IMR-90 (cell line): ENCODE results near the gene STX8. TPM values are rescaled to one million over a fixed set of nuclear protein-coding genes. Genes with fewer than 3 reads are reported as not detected.

ENCODE experiments used
- ATAC-seq: fragments of 200-7000 bp; cut with Tn5 transposase; 2 replicates; pipeline ENCODE4 v1.9.1; 2020; ENCODE audit warnings: low read depth, mild to moderate bottlenecking, moderate library complexity
- BruUV-seq: library from RNA; stranded (reverse); fragments of 400-500 nt; replicated peaks from 2 replicates; lab custom pipeline; 2021; lab: Mats Ljungman, UMichigan
- CTCF ChIA-PET: fragments of 300-600 bp; formaldehyde crosslinking; extraction: SDS; loops from one replicate; lab custom pipeline; 2021; ENCODE audit warnings: antibody characterized with exemption; lab: Yijun Ruan, JAX
- POLR2A ChIA-PET: fragments of 300-600 bp; sonication (Branson Sonifier 250); formaldehyde crosslinking; loops from one replicate; lab custom pipeline; 2022; ENCODE audit warnings: antibody characterized with exemption; ENCODE audit not compliant: unreplicated experiment; lab: Charles Lee
- DNase-seq: peaks from one replicate; pipeline ENCODE4 v3.0.0; 2013
- H2AFZ ChIP-seq: replicated peaks from 2 replicates; pipeline ENCODE3; 2013; ENCODE audit warnings: low read length, mild to moderate bottlenecking; ENCODE audit not compliant: poor library complexity
- H2AK5ac ChIP-seq: 2 replicates; pipeline ENCODE4 v1.6.1; 2013; ENCODE audit warnings: low read depth, low read length, inconsistent platforms
- H2AK9ac ChIP-seq: replicated peaks from 2 replicates; pipeline ENCODE3; 2013; ENCODE audit warnings: mild to moderate bottlenecking, low read depth, low read length, moderate library complexity; ENCODE audit not compliant: poor library complexity
- H2BK120ac ChIP-seq: 2 replicates; pipeline ENCODE4 v1.6.1; 2013; ENCODE audit warnings: low read depth, low read length, inconsistent platforms
- H2BK15ac ChIP-seq: 3 replicates; pipeline ENCODE4 v1.6.1; 2013; ENCODE audit warnings: low read depth, low read length, inconsistent platforms
- H2BK20ac ChIP-seq: 2 replicates; pipeline ENCODE4 v1.6.1; 2013; ENCODE audit warnings: low read depth, mild to moderate bottlenecking, inconsistent platforms, low read length, moderate library complexity
- H2BK5ac ChIP-seq: 2 replicates; pipeline ENCODE4 v1.6.1; 2013; ENCODE audit warnings: mild to moderate bottlenecking, low read depth, low read length, inconsistent platforms; ENCODE audit not compliant: poor library complexity, severe bottlenecking
- H3K14ac ChIP-seq: replicated peaks from 2 replicates; pipeline ENCODE4 v1.6.1; 2013; ENCODE audit warnings: low read depth, low read length, inconsistent platforms
- H3K18ac ChIP-seq: 2 replicates; pipeline ENCODE4 v1.6.1; 2013; ENCODE audit warnings: low read depth, low read length, control low read depth
- H3K23ac ChIP-seq: 2 replicates; pipeline ENCODE4 v1.6.1; 2013; ENCODE audit warnings: low read depth, low read length, inconsistent platforms
- H3K27ac ChIP-seq: 2 replicates; pipeline ENCODE4 v1.5.1; 2013; ENCODE audit warnings: mild to moderate bottlenecking, control low read depth, low read length; ENCODE audit not compliant: insufficient read depth
- H3K27me3 ChIP-seq: 2 replicates; pipeline ENCODE4 v1.6.1; 2013; ENCODE audit warnings: low read length; ENCODE audit not compliant: control insufficient read depth, insufficient read depth
- H3K36me3 ChIP-seq: 2 replicates; pipeline ENCODE4 v1.6.1; 2013; ENCODE audit warnings: low read length, mixed read lengths; ENCODE audit not compliant: control insufficient read depth, insufficient read depth
- H3K4ac ChIP-seq: 2 replicates; pipeline ENCODE4 v1.6.1; 2013; ENCODE audit warnings: low read depth, low read length, inconsistent platforms
- H3K4me1 ChIP-seq: 2 replicates; pipeline ENCODE4 v1.6.1; 2013; ENCODE audit warnings: low read length, mixed read lengths; ENCODE audit not compliant: control insufficient read depth, insufficient read depth
- H3K4me2 ChIP-seq: 2 replicates; pipeline ENCODE4 v1.6.1; 2013; ENCODE audit warnings: low read depth, mild to moderate bottlenecking, control low read depth, low read length, moderate library complexity
- H3K4me3 ChIP-seq: 2 replicates; pipeline ENCODE4 v1.5.1; 2013; ENCODE audit warnings: low read depth, mild to moderate bottlenecking, control low read depth, low read length, moderate library complexity; ENCODE audit not compliant: insufficient read depth
- H3K56ac ChIP-seq: 2 replicates; pipeline ENCODE4 v1.6.1; 2013; ENCODE audit warnings: low read length, inconsistent platforms; ENCODE audit not compliant: insufficient read depth; ENCODE audit errors: extremely low read depth
- H3K79me1 ChIP-seq, 2 experiments: 2 replicates each; pipeline ENCODE4 v1.6.1; 2013; ENCODE audit warnings: low read length in 2 of 2, inconsistent platforms in 1 of 2, low read depth in 1 of 2
- H3K9ac ChIP-seq: 2 replicates; pipeline ENCODE4 v1.6.1; 2013; ENCODE audit warnings: low read depth, low read length, control low read depth
- H3K9me1 ChIP-seq: 2 replicates; pipeline ENCODE4 v1.6.1; 2013; ENCODE audit warnings: low read length, inconsistent platforms; ENCODE audit not compliant: insufficient read depth
- H3K9me3 ChIP-seq: 2 replicates; pipeline ENCODE4 v1.6.1; 2013; ENCODE audit warnings: low read length; ENCODE audit not compliant: control insufficient read depth, insufficient read depth
- H4K20me1 ChIP-seq: 2 replicates; pipeline ENCODE4 v1.6.1; 2013; ENCODE audit warnings: low read length, inconsistent platforms; ENCODE audit not compliant: insufficient read depth
- H4K5ac ChIP-seq: 2 replicates; pipeline ENCODE4 v1.6.1; 2013; ENCODE audit warnings: mild to moderate bottlenecking, low read depth, low read length, control low read depth
- H4K8ac ChIP-seq, 2 experiments: 2 replicates each; pipeline ENCODE4 v1.6.1; 2013; ENCODE audit warnings: low read depth in 2 of 2, low read length in 2 of 2, control low read depth in 1 of 2, inconsistent platforms in 1 of 2
- H4K91ac ChIP-seq: 2 replicates; pipeline ENCODE4 v1.6.1; 2013; ENCODE audit warnings: low read depth, low read length, inconsistent platforms; ENCODE audit not compliant: insufficient read depth
- BHLHE40 ChIP-seq: fragments of 150-350 bp; IDR thresholded peaks from 2 replicates; pipeline ENCODE4 v1.6.1; 2016; ENCODE audit warnings: mild to moderate bottlenecking, low read depth, low read length
- ELK1 ChIP-seq: fragments of 150-350 bp; IDR thresholded peaks from 2 replicates; pipeline ENCODE4 v1.6.1; 2016; ENCODE audit warnings: low read depth, mild to moderate bottlenecking, low read length, moderate library complexity, borderline replicate concordance
- FOS ChIP-seq: fragments of 150-350 bp; IDR thresholded peaks from 2 replicates; pipeline ENCODE4 v1.6.1; 2016; ENCODE audit warnings: low read depth, low read length
- MAFK ChIP-seq: IDR thresholded peaks from 2 replicates; pipeline ENCODE4 v1.6.1; 2012; ENCODE audit warnings: low read depth, low read length, improper control_type of control experiment
- MAZ ChIP-seq: IDR thresholded peaks from 2 replicates; pipeline ENCODE4 v1.6.1; 2012; ENCODE audit warnings: low read depth, mild to moderate bottlenecking, low read length, improper control_type of control experiment, moderate library complexity, borderline replicate concordance
- RCOR1 ChIP-seq: IDR thresholded peaks from 2 replicates; pipeline ENCODE4 v1.6.1; 2012; ENCODE audit warnings: mild to moderate bottlenecking, low read length, improper control_type of control experiment; ENCODE audit not compliant: insufficient replicate concordance
- RFX5 ChIP-seq: IDR thresholded peaks from 2 replicates; pipeline ENCODE4 v1.8.0; 2012; ENCODE audit warnings: low read depth, mild to moderate bottlenecking, low read length, moderate library complexity
- SMC3 ChIP-seq: fragments of 150-350 bp; IDR thresholded peaks from 2 replicates; pipeline ENCODE4 v1.6.1; 2016; ENCODE audit warnings: low read depth, mild to moderate bottlenecking, antibody characterized with exemption, low read length, moderate library complexity
- WGBS, 2 experiments: methylation state at CpG; one replicate each; pipeline versions ENCODE4 v1.1.5 to v1.1.7; 2013; ENCODE audit warnings: missing lambda C conversion rate in 2 of 2; ENCODE audit not compliant: insufficient read length in 1 of 2; ENCODE audit errors: extremely low coverage in 2 of 2; 5-methylcytosine and 5-hydroxymethylcytosine counted together
- dilution Hi-C: fragments of 300-500 bp; cut with HindIII; formaldehyde crosslinking; loops from one replicate; pipeline ENCODE4 v1.14.3; 2018; ENCODE audit warnings: low sequenced_read_pairs; ENCODE audit not compliant: unreplicated experiment
- in situ Hi-C: fragments of 300-500 bp; cut with MboI; formaldehyde crosslinking; loops from 3 replicates; pipeline ENCODE4 v1.14.3; 2019; ENCODE audit warnings: low sequenced_read_pairs, inconsistent platforms, mixed read lengths
- intact Hi-C: fragments of 100-400 bp; cut with micrococcal nuclease; formaldehyde crosslinking; loops from 2 replicates; pipeline ENCODE4 v1.10.0; 2022
- polyA plus RNA-seq, 3 experiments: library from polyadenylated mRNA; depleted of rRNA; stranded (reverse); fragments of >200 nt; gene quantifications; 2 replicates each; pipeline ENCODE4 v1.2.3, GENCODE V29; 2012; ENCODE audit warnings: low replicate concordance in 1 of 3
- total RNA-seq: library from RNA; depleted of rRNA; stranded (reverse); fragments of >200 nt; gene quantifications from 2 replicates; pipeline ENCODE4 v1.2.3, GENCODE V29; 2012
- TF ChIP-seq, protein P1 (sequence below): conservative IDR thresholded peaks from 2 replicates; pipeline ENCODE4 v1.5.1; 2012; ENCODE audit warnings: mild to moderate bottlenecking, low read depth, low read length, improper control_type of control experiment
- TF ChIP-seq, protein P2 (sequence below): fragments of 150-350 bp; IDR thresholded peaks from 2 replicates; pipeline ENCODE4 v1.6.1; 2017; ENCODE audit warnings: mild to moderate bottlenecking, antibody characterized with exemption, low read length, low read depth

Gene STX8
- total and polyA plus RNA-seq, 2 of the 4 experiments (the other 2 are of a cell fraction) = 26.5 to 47.0 TPM

- H3K4me1 ChIP-seq = peaks cover 3% of the 10 kb centered on the region; the same call in 1 of the 2 replicates
- no CpG with 5 or more reads among the region's 7 CpGs for WGBS, 2 experiments
- dilution Hi-C loops = no loop called here
- no peaks in the 10 kb centered on the region for H3K9me3 ChIP-seq
- no peak overlapping the region for H3K4me3 ChIP-seq
- H3K36me3 ChIP-seq = no peaks in the 10 kb centered on the region
- H3K23ac ChIP-seq = no peak overlapping the region
- no TSS peak for BruUV-seq
- H3K14ac ChIP-seq = no peak overlapping the region
- no peak overlapping the region for H3K9ac ChIP-seq
- ATAC-seq (no peak), DNase-seq (no peak)
- no peaks in the 10 kb centered on the region for H3K79me1 ChIP-seq
- H3K27ac ChIP-seq = no peak overlapping the region
- H2AK5ac ChIP-seq = no peak overlapping the region
- H3K9me1 ChIP-seq = no peaks in the 10 kb centered on the region
- H3K4ac ChIP-seq = no peak overlapping the region
- no peak overlapping the region for H2AK9ac ChIP-seq
- no peak overlapping the region for H3K18ac ChIP-seq
- no peak overlapping the region for H4K91ac ChIP-seq
- H4K8ac ChIP-seq = no peak overlapping the region
- no peak overlapping the region for H2BK20ac ChIP-seq
- no peaks in the 10 kb centered on the region for H3K27me3 ChIP-seq
- CTCF ChIA-PET = no interaction called here
- no peak overlapping the region for H2AFZ ChIP-seq
- POLR2A ChIA-PET = no interaction called here
- intact Hi-C loops = loop anchor here (10.0 kb wide), 2 partner anchors 55 to 95 kb away; no protein-coding TSS in a partner anchor
- TF ChIP-seq RCOR1 (no peak), FOS (no peak), RFX5 (no peak), MAZ (no peak), SMC3 (no peak), ELK1 (no peak), MAFK (no peak), BHLHE40 (no peak)
- TF ChIP-seq, protein P1, sequence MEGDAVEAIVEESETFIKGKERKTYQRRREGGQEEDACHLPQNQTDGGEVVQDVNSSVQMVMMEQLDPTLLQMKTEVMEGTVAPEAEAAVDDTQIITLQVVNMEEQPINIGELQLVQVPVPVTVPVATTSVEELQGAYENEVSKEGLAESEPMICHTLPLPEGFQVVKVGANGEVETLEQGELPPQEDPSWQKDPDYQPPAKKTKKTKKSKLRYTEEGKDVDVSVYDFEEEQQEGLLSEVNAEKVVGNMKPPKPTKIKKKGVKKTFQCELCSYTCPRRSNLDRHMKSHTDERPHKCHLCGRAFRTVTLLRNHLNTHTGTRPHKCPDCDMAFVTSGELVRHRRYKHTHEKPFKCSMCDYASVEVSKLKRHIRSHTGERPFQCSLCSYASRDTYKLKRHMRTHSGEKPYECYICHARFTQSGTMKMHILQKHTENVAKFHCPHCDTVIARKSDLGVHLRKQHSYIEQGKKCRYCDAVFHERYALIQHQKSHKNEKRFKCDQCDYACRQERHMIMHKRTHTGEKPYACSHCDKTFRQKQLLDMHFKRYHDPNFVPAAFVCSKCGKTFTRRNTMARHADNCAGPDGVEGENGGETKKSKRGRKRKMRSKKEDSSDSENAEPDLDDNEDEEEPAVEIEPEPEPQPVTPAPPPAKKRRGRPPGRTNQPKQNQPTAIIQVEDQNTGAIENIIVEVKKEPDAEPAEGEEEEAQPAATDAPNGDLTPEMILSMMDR = no peak
- TF ChIP-seq, protein P2, sequence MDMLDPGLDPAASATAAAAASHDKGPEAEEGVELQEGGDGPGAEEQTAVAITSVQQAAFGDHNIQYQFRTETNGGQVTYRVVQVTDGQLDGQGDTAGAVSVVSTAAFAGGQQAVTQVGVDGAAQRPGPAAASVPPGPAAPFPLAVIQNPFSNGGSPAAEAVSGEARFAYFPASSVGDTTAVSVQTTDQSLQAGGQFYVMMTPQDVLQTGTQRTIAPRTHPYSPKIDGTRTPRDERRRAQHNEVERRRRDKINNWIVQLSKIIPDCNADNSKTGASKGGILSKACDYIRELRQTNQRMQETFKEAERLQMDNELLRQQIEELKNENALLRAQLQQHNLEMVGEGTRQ = no peak
- no peak overlapping the region for H2BK120ac ChIP-seq
- H2BK15ac ChIP-seq = no peak overlapping the region
- no peak overlapping the region for H2BK5ac ChIP-seq
- no peak overlapping the region for H4K5ac ChIP-seq
- in situ Hi-C loops = no loop called here
- H4K20me1 ChIP-seq = no peaks in the 10 kb centered on the region
- no peak overlapping the region for H3K4me2 ChIP-seq
- no peak overlapping the region for H3K56ac ChIP-seq
These were observed 306.1 kb downstream of the STX8 start for GRCh38 chr17:9269350-9270035.
